K562 (cell line): Measurements from ENCODE around the gene PRKACB. TPM values are rescaled to one million over a fixed set of nuclear protein-coding genes. Genes with fewer than 3 reads are reported as not detected.

Experiments
- ATAC-seq: fragments of 200-7000 bp; cut with Tn5 transposase; 3 replicates; pipeline ENCODE4 v1.9.1; 2020; ENCODE audit warnings: moderate library complexity
- BruUV-seq: library from RNA; stranded (reverse); fragments of 400-500 nt; replicated peaks from 2 replicates; lab custom pipeline; 2021; lab: Mats Ljungman, UMichigan
- CTCF ChIA-PET: fragments of 300-600 bp; formaldehyde crosslinking; extraction: SDS; loops from one replicate; lab custom pipeline; 2021; ENCODE audit warnings: low intra/inter-chr PET ratio; lab: Yijun Ruan, JAX
- POLR2A ChIA-PET: fragments of 300-600, 350-650 bp; sonication (Branson Sonifier 250); formaldehyde crosslinking; extraction: SDS; loops from one replicate; lab custom pipeline; 2021; ENCODE audit warnings: antibody characterized with exemption, inconsistent platforms; lab: Yijun Ruan, JAX
- DNase-seq, 4 experiments: peaks; one replicate each; pipeline versions ENCODE4 v3.0.0 to v3.0.0-alpha.2; 2011 to 2018; ENCODE audit warnings: low spot score in 3 of 4, mixed read lengths in 3 of 4; ENCODE audit errors: extremely low read depth in 1 of 4
- FAIRE-seq: peaks from 2 replicates; lab custom pipeline; 2011; peaks lifted over from hg19 to GRCh38; lab: Jason Lieb, UNC
- H2AFZ ChIP-seq: 2 replicates; pipeline ENCODE4 v1.6.0; 2011; ENCODE audit warnings: low read depth, low read length, control low read depth, inconsistent platforms
- H3K27ac ChIP-seq: fragments of 200-600 bp; 3 replicates; pipeline ENCODE4 v1.8.0; 2011; ENCODE audit warnings: low read depth, mild to moderate bottlenecking, control low read depth, inconsistent platforms, low read length, moderate library complexity, mixed read lengths; ENCODE audit errors: extremely low read depth
- H3K27me3 ChIP-seq, 2 experiments: fragments of 300-600 bp in 1 of 2; 2 replicates in 1 of 2; 3 replicates in 1 of 2; pipeline versions ENCODE4 v1.6.0 to v1.8.0; 2011; ENCODE audit warnings: inconsistent platforms in 2 of 2, low read length in 2 of 2, mild to moderate bottlenecking in 1 of 2, mixed read lengths in 1 of 2, moderate library complexity in 1 of 2; ENCODE audit not compliant: control insufficient read depth in 2 of 2, insufficient read depth in 2 of 2
- H3K36me3 ChIP-seq: fragments of 300-600 bp; 3 replicates; pipeline ENCODE4 v1.8.0; 2011; ENCODE audit warnings: mild to moderate bottlenecking, low read length, inconsistent platforms; ENCODE audit not compliant: control insufficient read depth, insufficient read depth
- H3K4me1 ChIP-seq, 2 experiments: fragments of 200-600 bp in 1 of 2; replicated peaks in 1 of 2; 2 replicates in 1 of 2; 3 replicates in 1 of 2; pipeline versions ENCODE4 v1.5.1 to v1.8.0; 2011; ENCODE audit warnings: inconsistent platforms in 2 of 2, low read length in 2 of 2, mild to moderate bottlenecking in 1 of 2, mixed read lengths in 1 of 2, moderate library complexity in 1 of 2; ENCODE audit not compliant: control insufficient read depth in 2 of 2, insufficient read depth in 2 of 2
- H3K4me2 ChIP-seq: 2 replicates; pipeline ENCODE4 v1.6.1; 2011; ENCODE audit warnings: low read length, control low read depth, inconsistent platforms, mixed read lengths; ENCODE audit not compliant: insufficient read depth
- H3K4me3 ChIP-seq: fragments of 200-600 bp; sonication (generic), shearing (Covaris generic); 2 replicates; pipeline ENCODE4 v1.5.1; 2016; ENCODE audit warnings: control low read depth, inconsistent platforms
- H3K79me2 ChIP-seq: fragments of 200-600 bp; 3 replicates; pipeline ENCODE4 v1.8.0; 2011; ENCODE audit warnings: low read length, inconsistent platforms; ENCODE audit not compliant: control insufficient read depth, insufficient read depth
- H3K9ac ChIP-seq, 2 experiments: 2 replicates each; pipeline versions ENCODE4 v1.6.0 to v1.6.1; 2011; ENCODE audit warnings: low read depth in 2 of 2, low read length in 2 of 2, control low read depth in 1 of 2, inconsistent platforms in 1 of 2, mild to moderate bottlenecking in 1 of 2, mixed read lengths in 1 of 2; ENCODE audit not compliant: insufficient read depth in 1 of 2
- H3K9me1 ChIP-seq: one replicate; pipeline ENCODE4 v1.6.0; 2011; ENCODE audit warnings: inconsistent platforms, mild to moderate bottlenecking, low read length, moderate library complexity; ENCODE audit not compliant: control insufficient read depth, insufficient read depth
- H3K9me3 ChIP-seq: replicated peaks from 2 replicates; pipeline ENCODE4 v1.5.1; 2011; ENCODE audit warnings: low read depth, low read length, inconsistent platforms; ENCODE audit not compliant: control insufficient read depth, insufficient read depth
- H4K20me1 ChIP-seq: replicated peaks from 2 replicates; pipeline ENCODE4 v1.6.1; 2011; ENCODE audit warnings: low read length, inconsistent platforms, mixed read lengths; ENCODE audit not compliant: control insufficient read depth, insufficient read depth
- FOSL1 ChIP-seq: fragments of 200-800 bp; sonication (Bioruptor generic); conservative IDR thresholded peaks from 2 replicates; pipeline ENCODE4 v1.6.1; 2016; ENCODE audit warnings: missing genetic modification characterization, missing compliant biosample characterization
- GATA2 ChIP-seq: sonication (generic); formaldehyde crosslinking; IDR thresholded peaks from 2 replicates; pipeline ENCODE4 v1.4.0; 2020; ENCODE audit warnings: mild to moderate bottlenecking, missing genetic modification reagents
- HDAC8 ChIP-seq: fragments of 450-650 bp; IDR thresholded peaks from 2 replicates; pipeline ENCODE4 v1.6.1; 2016; ENCODE audit warnings: mild to moderate bottlenecking, missing genetic modification characterization, moderate library complexity, missing compliant biosample characterization
- KDM4B ChIP-seq, 2 experiments: fragments of 450-650 bp in 1 of 2; sonication (generic) in 1 of 2; IDR thresholded peaks; 2 replicates each; pipeline ENCODE4 v1.6.1; 2016 to 2017; ENCODE audit warnings: borderline replicate concordance in 2 of 2, antibody characterized with exemption in 1 of 2, low read depth in 1 of 2, mild to moderate bottlenecking in 1 of 2
- PHTF2 ChIP-seq: fragments of 250-450 bp; sonication (Bioruptor Pico); IDR thresholded peaks from 2 replicates; pipeline ENCODE4 v1.5.0; 2021; ENCODE audit warnings: mild to moderate bottlenecking
- RAD21 ChIP-seq, 2 experiments: fragments of 250-450 bp in 1 of 2; fragments of 450-650 bp in 1 of 2; sonication (Bioruptor Pico) in 1 of 2; formaldehyde crosslinking in 1 of 2; IDR thresholded peaks in 1 of 2; conservative IDR thresholded peaks in 1 of 2; 2 replicates each; pipeline versions ENCODE4 v1.4.0 to v1.8.0; 2020 to 2022; ENCODE audit warnings: mild to moderate bottlenecking in 2 of 2, moderate library complexity in 1 of 2
- SMAD4 ChIP-seq: fragments of 250-450 bp; sonication (Bioruptor Pico); conservative IDR thresholded peaks from 2 replicates; pipeline ENCODE4 v1.8.0; 2021; ENCODE audit warnings: inconsistent platforms, mild to moderate bottlenecking, moderate library complexity
- SNRNP70 ChIP-seq: fragments of 200-400 bp; formaldehyde crosslinking; optimal IDR thresholded peaks from 2 replicates; pipeline ENCODE3; 2017; ENCODE audit warnings: low read depth, low read length
- STAT6 ChIP-seq: sonication (generic); formaldehyde crosslinking; IDR thresholded peaks from 2 replicates; pipeline ENCODE4 v1.8.1; 2023; ENCODE audit warnings: mild to moderate bottlenecking, missing genetic modification reagents
- TCF3 ChIP-seq: sonication (generic); formaldehyde crosslinking; IDR thresholded peaks from 2 replicates; pipeline ENCODE4 v1.4.0; 2020; ENCODE audit warnings: mild to moderate bottlenecking, missing genetic modification reagents
- TEAD4 ChIP-seq, 2 experiments: sonication (generic) in 1 of 2; formaldehyde crosslinking in 1 of 2; IDR thresholded peaks; 2 replicates each; pipeline versions ENCODE4 v1.6.1 to v1.8.0; 2012 to 2022; ENCODE audit warnings: borderline replicate concordance in 1 of 2, inconsistent platforms in 1 of 2, low read length in 1 of 2, mild to moderate bottlenecking in 1 of 2, missing genetic modification reagents in 1 of 2
- UBTF ChIP-seq, 2 experiments: IDR thresholded peaks; 2 replicates each; pipeline ENCODE4 v1.6.1; 2012; ENCODE audit warnings: improper control_type of control experiment in 2 of 2, low read depth in 2 of 2, low read length in 2 of 2, borderline replicate concordance in 1 of 2
- ZNF197 ChIP-seq: fragments of 200-800 bp; sonication (Bioruptor generic); IDR thresholded peaks from 2 replicates; pipeline ENCODE4 v1.6.1; 2016; ENCODE audit warnings: low read depth, missing genetic modification characterization, missing compliant biosample characterization
- ZNF639 ChIP-seq, 2 experiments: fragments of 200-800 bp in 1 of 2; sonication (Bioruptor generic) in 1 of 2; sonication (generic) in 1 of 2; formaldehyde crosslinking in 1 of 2; IDR thresholded peaks in 1 of 2; conservative IDR thresholded peaks in 1 of 2; 2 replicates each; pipeline versions ENCODE4 v1.5.0 to v1.6.1; 2016 to 2020; ENCODE audit warnings: missing compliant biosample characterization in 1 of 2, missing genetic modification characterization in 1 of 2, missing genetic modification reagents in 1 of 2
- ZNF766 ChIP-seq: fragments of 200-800 bp; sonication (Bioruptor generic); conservative IDR thresholded peaks from 2 replicates; pipeline ENCODE4 v1.6.1; 2016; ENCODE audit warnings: missing genetic modification characterization, missing compliant biosample characterization
- in situ Hi-C: fragments of 300-500 bp; cut with MboI; formaldehyde crosslinking; loops from 4 replicates; pipeline ENCODE4 v1.15.0; 2018; ENCODE audit warnings: inconsistent platforms, mixed read lengths
- intact Hi-C: fragments of 100-400 bp; cut with micrococcal nuclease; formaldehyde crosslinking; loops from 2 replicates; pipeline ENCODE4 v1.14.2; 2022
- polyA plus RNA-seq, 8 experiments: library from polyadenylated mRNA; depleted of rRNA in 4 of 8; stranded (reverse) in 5 of 8; unstranded in 3 of 8; fragments of >200 nt; fragmentation: Nextera tagmentation in 2 of 8; fragmentation: Illumina TruSeq in 1 of 8; extraction: Ambion mirVana in 2 of 8; extraction: Trizol in 1 of 8; gene quantifications; 2 replicates each; pipeline versions ENCODE4 v1.2.1 to v1.2.3, GENCODE V29; 2011 to 2014; ENCODE audit warnings: inconsistent platforms in 1 of 8, missing spikeins in 1 of 8
- total RNA-seq, 7 experiments: library from RNA; depleted of rRNA in 6 of 7; stranded (reverse); fragments of >200 nt in 6 of 7; fragmentation: Illumina TruSeq in 2 of 7; extraction: Trizol in 2 of 7; gene quantifications; 2 replicates each; pipeline versions ENCODE4 v1.2.1 to v1.2.3, GENCODE V29; 2011 to 2021; ENCODE audit warnings: low replicate concordance in 1 of 7

PRKACB gene
- total and polyA plus RNA-seq, 9 of the 15 experiments (the other 6 are each of a cell fraction or from before 2014, with no cell fraction given), result 1.1 to 5.2 (median 2.8) TPM

- CTCF ChIA-PET, result no interaction called here
- Histone ChIP-seq H4K20me1 (no peaks in the 10 kb centered on the region), H2AFZ (no peak overlapping the region), H3K27ac (no peak overlapping the region), H3K4me1 (no peaks in the 10 kb centered on the region; a peak in 1 of 5 replicates), H3K9me3 (no peaks in the 10 kb centered on the region), H3K36me3 (no peaks in the 10 kb centered on the region), H3K79me2 (no peaks in the 10 kb centered on the region), H3K9me1 (no peaks in the 10 kb centered on the region), H3K4me3 (no peak overlapping the region), H3K9ac (no peak overlapping the region), H3K4me2 (no peak overlapping the region), H3K27me3 (no peaks in the 10 kb centered on the region)
- DNase-seq (peak in 2 of 4 experiments; percentile 12 to 64), ATAC-seq (peak; percentile 54), FAIRE-seq (peak; percentile 62)
- intact Hi-C loops, result no loop called here
- in situ Hi-C loops, result no loop called here
- BruUV-seq, result no TSS peak
- POLR2A ChIA-PET, result interaction anchor here (0.6 to 1.3 kb wide), 3 partner anchors 10 to 520 kb away, joined by 3 to 4 read pairs (median 3); no protein-coding TSS in a partner anchor
- TF ChIP-seq ZNF639 (CRISPR knock-in tag; conservative IDR thresholded peaks at IDR 0.05 in 1 of 2, IDR thresholded peaks at IDR 0.05 in 1 of 2) (no peak), SNRNP70 (no peak), KDM4B (IDR thresholded peaks at IDR 0.05; ENCODE audit: borderline replicate concordance in 2 of 2, low read depth in 1 of 2) (no peak), ZNF197 (no peak), SMAD4 (0 out of 2 replicates have a peak, but pooled peaks have one; percentile 25), FOSL1 (tag) (0 out of 2 replicates have a peak, but pooled peaks have one; percentile 26), PHTF2 (no peak), TEAD4 (IDR thresholded peaks at IDR 0.05; ENCODE audit: low read length) (peak; percentile 66), TEAD4 (CRISPR knock-in tag; IDR thresholded peaks at IDR 0.05; ENCODE audit: borderline replicate concordance) (no peak), TCF3 (CRISPR knock-in tag) (peak; percentile 88), RAD21 (CRISPR knock-in tag; conservative IDR thresholded peaks at IDR 0.05 in 1 of 2, IDR thresholded peaks at IDR 0.05 in 1 of 2) (0 out of 4 replicates have a peak, but pooled peaks of 1 of the 2 experiments have one; percentile 17), ZNF766 (CRISPR knock-in tag) (0 out of 2 replicates have a peak, but pooled peaks have one; percentile 32), GATA2 (CRISPR knock-in tag) (peak; percentile 28; the same call in 1 of the 2 replicates), UBTF (IDR thresholded peaks at IDR 0.05; ENCODE audit: borderline replicate concordance in 1 of 2, low read depth in 2 of 2, low read length in 2 of 2) (no peak), STAT6 (CRISPR knock-in tag) (no peak), HDAC8 (tag) (no peak)
Observed at GRCh38 chr1:84255582-84255981, 111.5 kb downstream of the PRKACB start.
